Right cardiac atrium (tissue), 5 donors: Measurements from ENCODE around the gene OR1N1. TPM values are rescaled to one million over a fixed set of nuclear protein-coding genes. Genes with fewer than 3 reads are reported as not detected.

Source experiments
- ATAC-seq, 2 donors: fragments of 200-7000 bp; cut with Tn5 transposase; one replicate each; pipeline versions ENCODE4 v1.8.0 to v1.9.1; 2020; ENCODE audit warnings: moderate library complexity in 2 of 2, mild to moderate bottlenecking in 1 of 2
- DNase-seq, 3 donors: peaks; one replicate each; pipeline ENCODE4 v3.0.0-alpha.2; 2020
- H3K27ac ChIP-seq: one replicate; pipeline ENCODE4 v1.5.1; 2013; ENCODE audit warnings: mild to moderate bottlenecking, low read length, control low read depth, moderate library complexity
- H3K27me3 ChIP-seq: one replicate; pipeline ENCODE4 v1.6.1; 2013; ENCODE audit not compliant: control insufficient read depth, insufficient read depth
- H3K4me1 ChIP-seq: one replicate; pipeline ENCODE4 v1.6.1; 2013; ENCODE audit warnings: low read length; ENCODE audit not compliant: control insufficient read depth, insufficient read depth
- H3K4me3 ChIP-seq: one replicate; pipeline ENCODE4 v1.5.1; 2013; ENCODE audit warnings: low read length, control low read depth
- H3K9me3 ChIP-seq: one replicate; pipeline ENCODE4 v1.6.1; 2013; ENCODE audit warnings: low read length; ENCODE audit not compliant: control insufficient read depth
- WGBS: extraction: QIAGEN DNeasy Blood & Tissue Kit; methylation state at CpG from one replicate; pipeline ENCODE4 v1.1.7; 2013; 5-methylcytosine and 5-hydroxymethylcytosine counted together
- intact Hi-C, 4 donors: fragments of 100-400 bp; cut with DNase I; formaldehyde crosslinking; loops; one replicate each; pipeline versions ENCODE4 v1.11.0 to v1.14.0; 2022 to 2023
- polyA plus RNA-seq: library from polyadenylated mRNA; stranded (reverse); fragments of 200-250 nt; gene quantifications from one replicate; pipeline ENCODE4 v1.2.3, GENCODE V29; 2013
- total RNA-seq, 4 donors: library from RNA; stranded (reverse); fragmentation: NEBNext Ultra II Directional; extraction: Animal tissue kit (Norgen Biotek cat#: 25700); gene quantifications; one replicate each; pipeline ENCODE4 v1.2.1, GENCODE V29; 2021
- donor health status: healthy with polysubstance abuse.
- donor health status: DM: no; HTN: yes; CAD: no.
- donor health status: DM: no; HTN: no; CAD: no.
- donor health status: DM: no; HTN: yes; CAD: no; lungs with severe emphysema.
- donor health status: DM: yes; HTN: yes; CAD: no.

Gene OR1N1
- total and polyA plus RNA-seq, 5 donors = not detected

DNA sequence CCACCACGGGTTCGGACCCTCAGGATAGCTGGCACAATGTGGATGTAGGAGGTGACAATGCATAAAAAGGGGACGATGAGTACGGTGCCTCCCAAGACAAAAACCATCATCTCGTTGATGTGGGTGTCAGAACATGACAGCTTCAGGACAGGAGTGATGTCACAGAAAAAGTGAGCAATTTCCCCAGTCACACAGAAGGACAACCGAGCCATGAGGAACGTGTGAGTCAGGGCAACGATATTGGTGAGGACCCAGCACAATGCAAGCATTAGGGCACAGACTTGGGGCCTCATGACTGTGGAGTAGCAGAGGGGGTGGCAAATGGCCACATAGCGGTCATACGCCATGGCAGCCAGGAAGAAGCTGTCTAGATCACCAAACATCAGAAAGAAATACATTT, 491 bp downstream of the OR1N1 start:
- Histone ChIP-seq H3K4me3 (no peak overlapping the region), H3K27ac (no peak overlapping the region), H3K4me1 (no peaks in the 10 kb centered on the region), H3K27me3 (no peaks in the 10 kb centered on the region), H3K9me3 (no peaks in the 10 kb centered on the region)
- 84% methylated on average over 10 of the region's 10 CpGs for WGBS
- ATAC-seq (no peak), DNase-seq (no peak)
- intact Hi-C loops = no loop called here

- no peak overlapping the region for H3K27ac ChIP-seq
- no peaks in the 10 kb centered on the region for H3K4me1 ChIP-seq
- ATAC-seq (no peak), DNase-seq (no peak)
- 91% methylated on average over 3 of the region's 3 CpGs for WGBS
- intact Hi-C loops = no loop called here
- H3K9me3 ChIP-seq = no peaks in the 10 kb centered on the region
- no peaks in the 10 kb centered on the region for H3K27me3 ChIP-seq
- H3K4me3 ChIP-seq = no peak overlapping the region
Observed at GRCh38 chr9:122519376-122519775, 7.7 kb downstream of the OR1N1 start.

DNA sequence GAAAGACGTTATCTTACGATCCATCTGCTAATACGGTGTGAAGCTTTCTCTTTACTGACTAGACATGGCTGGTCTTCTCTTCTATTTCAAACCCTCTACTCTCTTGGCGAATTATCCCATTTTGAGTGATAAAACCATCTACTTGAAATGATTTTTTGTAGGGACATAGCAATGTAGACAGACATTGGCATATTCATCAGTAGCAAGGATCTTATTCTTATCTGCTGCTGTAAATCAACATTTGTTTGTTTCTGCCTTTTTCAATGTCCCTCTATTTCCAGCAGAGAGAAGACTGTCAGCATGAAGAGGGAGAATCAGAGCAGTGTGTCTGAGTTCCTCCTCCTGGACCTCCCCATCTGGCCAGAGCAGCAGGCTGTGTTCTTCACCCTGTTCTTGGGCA, 8.3 kb downstream of the OR1N1 start, which contains the start of gene OR1J4:
Gene OR1J4 (plus strand): TSS at position 301 of the 400 bp plus-strand sequence. CDS start 0 bp downstream, at position 301.
- H3K9me3 ChIP-seq = no peaks in the 10 kb centered on the region
- DNase-seq = no peak
- no peak for ATAC-seq
- H3K4me3 ChIP-seq = no peak within 1 kb of the TSS
- no peaks in the 10 kb centered on the region for H3K4me1 ChIP-seq
- WGBS = 71% methylated on average over 4 of the region's 4 CpGs
- H3K27me3 ChIP-seq = no peaks in the 10 kb centered on the region
- intact Hi-C loops = no loop called here
- no peak within 1 kb of the TSS for H3K27ac ChIP-seq

- 61% methylated on average over 2 of the region's 2 CpGs for WGBS
- no peak for ATAC-seq
- intact Hi-C loops = no loop called here
- DNase-seq = no peak
- Histone ChIP-seq H3K27me3 (no peaks in the 10 kb centered on the region), H3K4me1 (no peaks in the 10 kb centered on the region), H3K9me3 (no peaks in the 10 kb centered on the region), H3K4me3 (no peak overlapping the region), H3K27ac (no peak overlapping the region)
Observed at GRCh38 chr9:122518226-122518625, 8.9 kb downstream of the OR1N1 start.

DNA sequence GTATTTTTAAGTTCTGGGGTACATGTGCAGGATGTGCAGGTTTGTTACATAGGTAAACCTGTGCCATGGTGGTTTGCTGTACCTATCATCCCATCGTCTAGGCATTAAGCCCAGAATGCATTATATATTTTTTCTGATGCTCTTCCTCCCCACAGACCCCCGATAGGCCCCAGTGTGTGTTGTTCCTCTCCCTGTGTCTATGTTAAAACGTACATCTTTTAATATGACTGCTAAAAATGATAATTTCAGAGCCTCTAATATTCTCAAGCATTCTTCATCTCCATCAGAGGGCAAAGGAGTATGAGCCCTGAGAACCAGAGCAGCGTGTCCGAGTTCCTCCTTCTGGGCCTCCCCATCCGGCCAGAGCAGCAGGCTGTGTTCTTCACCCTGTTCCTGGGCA, 16.6 kb downstream of the OR1N1 start, which contains the start of gene OR1J2:
Gene OR1J2 (plus strand): TSS at position 301 of the 400 bp plus-strand sequence. CDS start 0 bp downstream, at position 301.
- H3K9me3 ChIP-seq = no peaks in the 10 kb centered on the region
- ATAC-seq (no peak), DNase-seq (no peak)
- WGBS = 79% methylated on average over 6 of the region's 6 CpGs
- H3K27ac ChIP-seq = no peak within 1 kb of the TSS
- no peaks in the 10 kb centered on the region for H3K27me3 ChIP-seq
- intact Hi-C loops = no loop called here
- no peak within 1 kb of the TSS for H3K4me3 ChIP-seq
- H3K4me1 ChIP-seq = no peaks in the 10 kb centered on the region

GRCh38 chr9:122506964-122507363, 20.1 kb downstream of the OR1N1 start:
- no peaks in the 10 kb centered on the region for H3K9me3 ChIP-seq
- intact Hi-C loops = no loop called here
- 44% methylated on average over 2 of the region's 2 CpGs for WGBS
- H3K27me3 ChIP-seq = no peaks in the 10 kb centered on the region
- ATAC-seq = no peak
- H3K27ac ChIP-seq = no peak overlapping the region
- no peaks in the 10 kb centered on the region for H3K4me1 ChIP-seq
- DNase-seq = no peak
- no peak overlapping the region for H3K4me3 ChIP-seq

- intact Hi-C loops = no loop called here
- WGBS = 53% methylated on average over 2 of the region's 2 CpGs
Observed at GRCh38 chr9:122498883-122499288, 28.2 kb downstream of the OR1N1 start.

GRCh38 chr9:122479062-122479461, 48.0 kb downstream of the OR1N1 start:
- intact Hi-C loops = no loop called here
- 78% methylated on average over 5 of the region's 5 CpGs for WGBS
- Histone ChIP-seq H3K27me3 (no peaks in the 10 kb centered on the region), H3K9me3 (no peaks in the 10 kb centered on the region), H3K4me3 (no peak overlapping the region), H3K27ac (no peak overlapping the region), H3K4me1 (no peaks in the 10 kb centered on the region)
- ATAC-seq = no peak
- DNase-seq = no peak

More at GRCh38 chr9:122498883-122499288, 28.2 kb downstream of the OR1N1 start:
- H3K9me3 ChIP-seq = peaks cover 5% of the 10 kb centered on the region
- no peak overlapping the region for H3K27ac ChIP-seq
- no peak overlapping the region for H3K4me3 ChIP-seq
- H3K27me3 ChIP-seq = no peaks in the 10 kb centered on the region
- ATAC-seq (no peak), DNase-seq (peak in 1 of 3 donors; percentile 9)
- no peaks in the 10 kb centered on the region for H3K4me1 ChIP-seq

DNA sequence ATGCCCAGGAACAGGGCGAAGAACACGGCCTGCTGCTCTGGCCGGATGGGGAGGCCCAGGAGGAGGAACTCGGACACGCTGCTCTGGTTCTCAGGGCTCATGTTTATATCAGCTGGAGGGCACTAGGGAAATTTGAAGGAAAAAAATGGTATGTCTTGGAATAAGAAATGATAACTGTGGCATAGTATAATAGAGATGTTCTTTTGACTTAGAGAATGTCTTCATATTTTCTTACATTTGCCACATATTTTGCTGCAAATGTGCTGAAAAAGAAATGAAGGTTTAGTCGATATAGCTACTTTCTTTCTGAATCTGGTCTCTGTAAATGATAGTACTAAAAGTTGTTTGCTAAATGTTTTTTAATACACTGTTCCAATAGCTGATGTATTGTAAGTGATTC, 49.3 kb downstream of the OR1N1 start, which contains the start of gene OR1J1:
Gene OR1J1 (minus strand): TSS at position 101 of the 400 bp plus-strand sequence. CDS start 0 bp downstream, at position 101.
- no peak for DNase-seq
- no peak within 1 kb of the TSS for H3K27ac ChIP-seq
- H3K4me3 ChIP-seq = no peak within 1 kb of the TSS
- H3K9me3 ChIP-seq = no peaks in the 10 kb centered on the region
- ATAC-seq = no peak
- intact Hi-C loops = no loop called here
- no peaks in the 10 kb centered on the region for H3K27me3 ChIP-seq
- 86% methylated on average over 6 of the region's 6 CpGs for WGBS
- no peaks in the 10 kb centered on the region for H3K4me1 ChIP-seq

GRCh38 chr9:122477346-122477745, 49.7 kb downstream of the OR1N1 start:
- ATAC-seq (no peak), DNase-seq (no peak)
- H3K27ac ChIP-seq = no peak overlapping the region
- no peak overlapping the region for H3K4me3 ChIP-seq
- no peaks in the 10 kb centered on the region for H3K27me3 ChIP-seq
- WGBS = 85% methylated on average over 3 of the region's 3 CpGs
- intact Hi-C loops = no loop called here
- no peaks in the 10 kb centered on the region for H3K4me1 ChIP-seq
- no peaks in the 10 kb centered on the region for H3K9me3 ChIP-seq
